Suppressor macrophage (primary cell): ENCODE results near the gene MRPL47.

Source experiments
- DNase-seq, 4 experiments: peaks; one replicate each; pipeline ENCODE4 v3.0.0-alpha.2; 2020 to 2022

The MRPL47 gene

GRCh38 chr3:179590669-179591068 lies 13.8 kb downstream of the MRPL47 start:
- no peak for DNase-seq

- DNase-seq, result peak in 1 of 4 experiments; percentile 3
These were observed 15.3 kb downstream of the MRPL47 start for GRCh38 chr3:179589143-179589542.

- no peak for DNase-seq
These were observed 23.4 kb downstream of the MRPL47 start for GRCh38 chr3:179580992-179581391.

- DNase-seq, result no peak
These were observed 38.9 kb downstream of the MRPL47 start for GRCh38 chr3:179565496-179565895.

- peak; percentile 83 to 89 (median 88) for DNase-seq
These were observed 41.1 kb downstream of the MRPL47 start for GRCh38 chr3:179563271-179563783.

- DNase-seq, result peak; percentile 99 to 100 (median 100)
These were observed 41.7 kb downstream of the MRPL47 start, which contains the start of gene ACTL6A for GRCh38 chr3:179562591-179563270. Gene ACTL6A, plus strand, starts transcription at chr3:179562926. Its CDS starts 167 bp downstream, at chr3:179563093.

- no peak for DNase-seq
These were observed 43.6 kb downstream of the MRPL47 start for GRCh38 chr3:179560791-179561190.

- DNase-seq, result peak; percentile 81 to 86 (median 84)
These were observed 45.6 kb downstream of the MRPL47 start for GRCh38 chr3:179558742-179559364.

GRCh38 chr3:179551349-179552105 lies 52.9 kb downstream of the MRPL47 start:
- no peak for DNase-seq

- DNase-seq, result no peak
These were observed 57.6 kb downstream of the MRPL47 start for GRCh38 chr3:179546814-179547241.

GRCh38 chr3:179544981-179545645 lies 59.3 kb downstream of the MRPL47 start:
- peak in 3 of 4 experiments; percentile 10 to 73 (median 46) for DNase-seq

- no peak for DNase-seq
These were observed 62.1 kb downstream of the MRPL47 start for GRCh38 chr3:179542375-179542774.

- DNase-seq, result no peak
These were observed 62.8 kb downstream of the MRPL47 start for GRCh38 chr3:179541596-179541995.

- no peak for DNase-seq
These were observed 63.3 kb downstream of the MRPL47 start for GRCh38 chr3:179541094-179541493.
